HT1080 (cell line): ENCODE measurements around the gene TMPRSS11E. TPM values are rescaled to one million over a fixed set of nuclear protein-coding genes. Genes with fewer than 3 reads are reported as not detected.

ENCODE experiments used
- total RNA-seq: library from RNA; depleted of rRNA; stranded (reverse); fragments of >200 nt; shearing (Covaris generic); gene quantifications from 2 replicates; pipeline ENCODE4 v1.2.3, GENCODE V29; 2014; rRNA removed

The TMPRSS11E gene
- total RNA-seq, 1 experiment from 2014 or later, result not detected

Other genes starting within 250 kb of the TMPRSS11E start
- not detected in 2 replicates for gene TMPRSS11B, start 201.8 kb upstream of the TMPRSS11E start, total RNA-seq
- gene YTHDC1, start 97.4 kb upstream of the TMPRSS11E start, total RNA-seq, result 38.5 and 43.7 TPM in 2 replicates
- not detected in 2 replicates for gene UGT2B17, start 128.9 kb downstream of the TMPRSS11E start, total RNA-seq
- not detected in 2 replicates for gene UGT2B15, start 223.2 kb downstream of the TMPRSS11E start, total RNA-seq